HepG2 (cell line): ENCODE measurements around the gene NDUFAF8. TPM values are rescaled to one million over a fixed set of nuclear protein-coding genes. Genes with fewer than 3 reads are reported as not detected.

Experiments used
- ATAC-seq: fragments of 200-7000 bp; cut with Tn5 transposase; 3 replicates; pipeline ENCODE4 v1.9.1; 2020; ENCODE audit warnings: mild to moderate bottlenecking, moderate library complexity
- BruUV-seq: library from RNA; stranded (reverse); fragments of 400-500 nt; replicated peaks from 2 replicates; lab custom pipeline; 2021; lab: Mats Ljungman, UMichigan
- CTCF ChIA-PET: fragments of 300-600 bp; formaldehyde crosslinking; extraction: SDS; loops from one replicate; lab custom pipeline; 2021; ENCODE audit warnings: low total read pairs, inconsistent platforms, low intra/inter-chr PET ratio; lab: Yijun Ruan, JAX
- POLR2A ChIA-PET: fragments of 350-600 bp; sonication (Branson Sonifier 250); formaldehyde crosslinking; loops from one replicate; lab custom pipeline; 2020; ENCODE audit warnings: antibody characterized with exemption, inconsistent platforms; lab: Yijun Ruan, JAX
- DNase-seq: peaks from one replicate; pipeline ENCODE4 v3.0.0-alpha.2; 2015; ENCODE audit warnings: low spot score
- FAIRE-seq: peaks from 3 replicates; lab custom pipeline; 2011; peaks lifted over from hg19 to GRCh38; lab: Jason Lieb, UNC
- H2AFZ ChIP-seq: one replicate; pipeline ENCODE4 v1.6.1; 2011; ENCODE audit warnings: low read length, inconsistent platforms
- H3K27ac ChIP-seq: fragments of 300-600 bp; 3 replicates; pipeline ENCODE4 v1.8.0; 2011; ENCODE audit warnings: mixed run types, mild to moderate bottlenecking, mixed read lengths, low read length, inconsistent platforms; ENCODE audit not compliant: insufficient read depth; ENCODE audit errors: extremely low read length
- H3K27me3 ChIP-seq, 2 experiments: fragments of 200-600 bp in 1 of 2; 2 replicates in 1 of 2; 3 replicates in 1 of 2; pipeline versions ENCODE4 v1.6.0 to v1.8.0; 2011; ENCODE audit warnings: low read length in 2 of 2, mild to moderate bottlenecking in 2 of 2, moderate library complexity in 2 of 2, inconsistent platforms in 1 of 2; ENCODE audit not compliant: insufficient read depth in 2 of 2, control insufficient read depth in 1 of 2
- H3K36me3 ChIP-seq, 2 experiments: fragments of 200-600 bp in 1 of 2; replicated peaks in 1 of 2; 2 replicates in 1 of 2; 3 replicates in 1 of 2; pipeline versions ENCODE4 v1.5.1 to v1.8.0; 2011; ENCODE audit warnings: low read length in 2 of 2, inconsistent platforms in 1 of 2; ENCODE audit not compliant: insufficient read depth in 2 of 2, control insufficient read depth in 1 of 2
- H3K4me1 ChIP-seq: 2 replicates; pipeline ENCODE4 v1.5.1; 2012; ENCODE audit warnings: low read length, inconsistent platforms; ENCODE audit not compliant: insufficient read depth
- H3K4me2 ChIP-seq: 2 replicates; pipeline ENCODE4 v1.6.0; 2011; ENCODE audit warnings: low read depth, low read length, inconsistent platforms
- H3K4me3 ChIP-seq, 3 experiments: fragments of 200-600 bp in 1 of 3; sonication (generic), shearing (Covaris generic) in 1 of 3; replicated peaks in 1 of 3; 2 replicates each; pipeline ENCODE4 v1.5.1; 2011 to 2016; ENCODE audit warnings: low read length in 3 of 3, inconsistent platforms in 2 of 3, low read depth in 2 of 3, mild to moderate bottlenecking in 2 of 3, control low read depth in 1 of 3, mixed read lengths in 1 of 3; ENCODE audit not compliant: insufficient read depth in 1 of 3
- H3K79me2 ChIP-seq: one replicate; pipeline ENCODE4 v1.6.1; 2011; ENCODE audit warnings: low read length, inconsistent platforms; ENCODE audit not compliant: insufficient read depth
- H3K9ac ChIP-seq: 2 replicates; pipeline ENCODE4 v1.6.0; 2011; ENCODE audit warnings: mild to moderate bottlenecking, low read depth, low read length, inconsistent platforms; ENCODE audit not compliant: insufficient read depth
- H3K9me3 ChIP-seq: 2 replicates; pipeline ENCODE4 v1.5.1; 2012; ENCODE audit warnings: mild to moderate bottlenecking, low read length
- H4K20me1 ChIP-seq: 2 replicates; pipeline ENCODE4 v1.6.0; 2011; ENCODE audit warnings: inconsistent platforms, mild to moderate bottlenecking, low read length, moderate library complexity; ENCODE audit not compliant: insufficient read depth
- NBN ChIP-seq: fragments of 450-650 bp; conservative IDR thresholded peaks from 2 replicates; pipeline ENCODE4 v1.6.1; 2017
- NCOA5 ChIP-seq: sonication (generic); formaldehyde crosslinking; IDR thresholded peaks from 2 replicates; pipeline ENCODE4 v1.4.0; 2020; ENCODE audit warnings: missing genetic modification reagents
- SRY ChIP-seq: sonication (generic); formaldehyde crosslinking; IDR thresholded peaks from 2 replicates; pipeline ENCODE4 v1.8.0; 2022; ENCODE audit warnings: mild to moderate bottlenecking, missing genetic modification reagents
- WGBS: methylation state at CpG from one replicate; pipeline ENCODE4 v1.1.6; 2017; ENCODE audit warnings: low lambda C conversion rate; 5-methylcytosine and 5-hydroxymethylcytosine counted together
- in situ Hi-C: cut with HindIII; loops from 2 replicates; pipeline ENCODE4 v1.10.0; 2017; ENCODE audit warnings: low pct_unique_long_range_greater_than_20kb; ENCODE audit not compliant: extremely low pct_ligation_motif_present
- intact Hi-C: fragments of 100-400 bp; cut with micrococcal nuclease; formaldehyde crosslinking; loops from one replicate; pipeline ENCODE4 v1.10.0; 2022; ENCODE audit not compliant: unreplicated experiment
- polyA plus RNA-seq, 8 experiments: library from polyadenylated mRNA; depleted of rRNA in 3 of 8; stranded (reverse) in 7 of 8; unstranded in 1 of 8; fragments of >200 nt; fragmentation: Illumina TruSeq in 4 of 8; extraction: Trizol in 4 of 8; gene quantifications; 2 replicates each; pipeline versions ENCODE4 v1.2.1 to v1.2.3, GENCODE V29; 2011 to 2016; ENCODE audit warnings: low read depth in 4 of 8, missing spikeins in 1 of 8, mixed read lengths in 1 of 8; ENCODE audit not compliant: insufficient read depth in 1 of 8
- total RNA-seq, 5 experiments: library from RNA; depleted of rRNA; stranded (reverse); fragments of >200 nt; fragmentation: Illumina TruSeq; extraction: Trizol; gene quantifications; 2 replicates each; pipeline ENCODE4 v1.2.3, GENCODE V29; 2016; ENCODE audit warnings: low read depth in 1 of 5
- TF ChIP-seq, protein P1 (sequence below): sonication (generic); formaldehyde crosslinking; IDR thresholded peaks from 2 replicates; pipeline ENCODE4 v1.4.0; 2020; ENCODE audit warnings: missing genetic modification reagents
- TF ChIP-seq, protein P2 (sequence below): sonication (generic); formaldehyde crosslinking; IDR thresholded peaks from 2 replicates; pipeline ENCODE4 v1.5.0; 2020; ENCODE audit warnings: mild to moderate bottlenecking, missing genetic modification reagents, moderate library complexity

The NDUFAF8 gene
- total and polyA plus RNA-seq, 2 of the 13 experiments (the other 11 are each of a cell fraction or from before 2014, with no cell fraction given), result 75.6 to 233 TPM

DNA sequence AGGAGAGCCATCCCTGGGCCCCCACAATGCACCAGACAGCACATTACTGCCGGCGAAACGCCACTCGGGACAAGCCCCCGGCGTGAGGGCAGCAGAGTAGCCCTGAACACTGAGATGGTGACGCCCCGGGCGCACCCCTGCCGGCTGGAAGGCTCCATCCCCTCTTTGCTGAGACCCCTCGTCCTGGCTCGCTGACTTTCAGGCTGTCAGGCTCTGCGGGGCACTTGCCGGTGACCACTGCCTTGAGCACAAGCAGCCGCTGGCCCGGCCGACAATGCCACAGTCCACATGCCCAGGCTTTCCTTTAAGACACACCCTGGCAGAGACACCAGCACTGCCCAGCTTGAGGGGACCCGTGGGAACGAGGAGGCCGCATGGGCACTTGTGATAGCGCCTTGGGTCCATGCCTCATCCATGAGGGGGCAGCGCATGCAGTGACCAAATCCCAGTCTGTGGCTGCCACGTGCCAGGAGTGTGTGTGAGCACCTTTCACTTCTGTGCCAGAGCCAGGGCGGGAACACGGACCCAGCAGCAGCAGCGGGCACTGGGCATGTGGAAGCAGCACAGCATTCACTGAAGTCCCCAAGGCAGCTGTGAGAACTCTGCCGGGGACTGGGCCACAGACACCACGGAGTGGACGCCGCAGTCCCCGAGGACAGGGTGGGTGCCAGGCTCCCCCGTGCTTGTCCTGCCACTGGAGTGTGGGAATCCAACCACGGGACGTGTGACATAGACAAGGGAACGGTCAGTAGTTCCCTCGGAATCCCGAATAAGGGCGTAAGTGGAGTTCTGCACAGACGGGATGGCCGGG, 24.5 kb downstream of the NDUFAF8 start:
- CTCF ChIA-PET, result no interaction called here
- in situ Hi-C loops (no loop called here), intact Hi-C loops (no loop called here)
- ATAC-seq (no peak), DNase-seq (no peak), FAIRE-seq (no peak)
- WGBS, result 97% methylated on average over 28 of the region's 40 CpGs
- Histone ChIP-seq H3K79me2 (no peaks in the 10 kb centered on the region), H3K27ac (no peak overlapping the region), H3K4me3 (no peak overlapping the region), H3K4me2 (no peak overlapping the region), H3K4me1 (no peaks in the 10 kb centered on the region), H3K9me3 (no peaks in the 10 kb centered on the region), H2AFZ (no peak overlapping the region), H3K9ac (no peak overlapping the region), H3K27me3 (no peaks in the 10 kb centered on the region), H4K20me1 (no peaks in the 10 kb centered on the region), H3K36me3 (peaks cover 47 to 65% of the 10 kb centered on the region in 2 experiments; a peak in 4 of 5 replicates)
- POLR2A ChIA-PET, result no interaction called here
- no TSS peak for BruUV-seq
- TF ChIP-seq, protein P1, sequence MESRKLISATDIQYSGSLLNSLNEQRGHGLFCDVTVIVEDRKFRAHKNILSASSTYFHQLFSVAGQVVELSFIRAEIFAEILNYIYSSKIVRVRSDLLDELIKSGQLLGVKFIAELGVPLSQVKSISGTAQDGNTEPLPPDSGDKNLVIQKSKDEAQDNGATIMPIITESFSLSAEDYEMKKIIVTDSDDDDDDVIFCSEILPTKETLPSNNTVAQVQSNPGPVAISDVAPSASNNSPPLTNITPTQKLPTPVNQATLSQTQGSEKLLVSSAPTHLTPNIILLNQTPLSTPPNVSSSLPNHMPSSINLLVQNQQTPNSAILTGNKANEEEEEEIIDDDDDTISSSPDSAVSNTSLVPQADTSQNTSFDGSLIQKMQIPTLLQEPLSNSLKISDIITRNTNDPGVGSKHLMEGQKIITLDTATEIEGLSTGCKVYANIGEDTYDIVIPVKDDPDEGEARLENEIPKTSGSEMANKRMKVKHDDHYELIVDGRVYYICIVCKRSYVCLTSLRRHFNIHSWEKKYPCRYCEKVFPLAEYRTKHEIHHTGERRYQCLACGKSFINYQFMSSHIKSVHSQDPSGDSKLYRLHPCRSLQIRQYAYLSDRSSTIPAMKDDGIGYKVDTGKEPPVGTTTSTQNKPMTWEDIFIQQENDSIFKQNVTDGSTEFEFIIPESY (CRISPR knock-in tag), result peak; percentile 94
- TF ChIP-seq, protein P2, sequence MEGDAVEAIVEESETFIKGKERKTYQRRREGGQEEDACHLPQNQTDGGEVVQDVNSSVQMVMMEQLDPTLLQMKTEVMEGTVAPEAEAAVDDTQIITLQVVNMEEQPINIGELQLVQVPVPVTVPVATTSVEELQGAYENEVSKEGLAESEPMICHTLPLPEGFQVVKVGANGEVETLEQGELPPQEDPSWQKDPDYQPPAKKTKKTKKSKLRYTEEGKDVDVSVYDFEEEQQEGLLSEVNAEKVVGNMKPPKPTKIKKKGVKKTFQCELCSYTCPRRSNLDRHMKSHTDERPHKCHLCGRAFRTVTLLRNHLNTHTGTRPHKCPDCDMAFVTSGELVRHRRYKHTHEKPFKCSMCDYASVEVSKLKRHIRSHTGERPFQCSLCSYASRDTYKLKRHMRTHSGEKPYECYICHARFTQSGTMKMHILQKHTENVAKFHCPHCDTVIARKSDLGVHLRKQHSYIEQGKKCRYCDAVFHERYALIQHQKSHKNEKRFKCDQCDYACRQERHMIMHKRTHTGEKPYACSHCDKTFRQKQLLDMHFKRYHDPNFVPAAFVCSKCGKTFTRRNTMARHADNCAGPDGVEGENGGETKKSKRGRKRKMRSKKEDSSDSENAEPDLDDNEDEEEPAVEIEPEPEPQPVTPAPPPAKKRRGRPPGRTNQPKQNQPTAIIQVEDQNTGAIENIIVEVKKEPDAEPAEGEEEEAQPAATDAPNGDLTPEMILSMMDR (CRISPR knock-in tag), result peak; percentile 11; the same call in 1 of the 2 replicates
- TF ChIP-seq NCOA5 (CRISPR knock-in tag), result no peak
- TF ChIP-seq NBN, result no peak
- no peak for TF ChIP-seq SRY (CRISPR knock-in tag)
